NT2/D1 (cell line): ENCODE measurements around the gene TRPM4.

Source experiments
- SUZ12 ChIP-seq: IDR thresholded peaks from 2 replicates; pipeline ENCODE4 v1.6.1; 2011; ENCODE audit not compliant: insufficient read length, insufficient read depth; ENCODE audit errors: extremely low read depth
- YY1 ChIP-seq: IDR thresholded peaks from 2 replicates; pipeline ENCODE4 v1.6.1; 2011; ENCODE audit not compliant: insufficient read length, insufficient read depth
- ZNF274 ChIP-seq: IDR thresholded peaks from 2 replicates; pipeline ENCODE4 v1.6.1; 2011; ENCODE audit warnings: mild to moderate bottlenecking, low read depth, low read length

DNA sequence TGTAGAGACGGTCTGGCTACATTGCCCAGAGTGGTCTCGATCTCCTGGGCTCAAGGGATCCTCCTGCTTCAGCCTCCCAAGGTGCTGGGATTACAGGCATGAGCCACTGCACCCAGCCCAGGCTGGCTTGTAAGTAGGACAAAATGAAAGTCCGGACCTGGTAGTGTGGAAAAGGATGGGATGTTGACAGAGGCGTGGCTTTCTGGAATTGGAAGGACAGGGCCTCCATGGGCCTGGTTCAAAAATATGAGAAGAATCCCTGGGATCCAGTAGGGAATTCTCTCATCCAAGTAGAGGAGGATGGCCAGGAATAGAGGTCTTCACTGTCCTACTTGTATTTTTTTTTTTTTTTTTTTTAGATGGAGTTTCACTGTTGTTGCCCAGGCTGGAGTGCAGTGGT is 64.9 kb downstream of the TRPM4 start:
- TF ChIP-seq SUZ12 (no peak), YY1 (no peak), ZNF274 (no peak)
